ENCODE data around the gene ORMDL2. TPM values are rescaled to one million over a fixed set of nuclear protein-coding genes. Genes with fewer than 3 reads are reported as not detected.
"Not testable (repeated sequence)": the region's sequence is repeated elsewhere in the genome, so short reads cannot be mapped to it uniquely, and the experiment has no call there.

Gene ORMDL2
- total RNA-seq, 6 donors from 2014 or later, result 9.4 to 62.9 (median 20.2) TPM

- TF ChIP-seq CTCF (IDR thresholded peaks at IDR 0.05), result no peak
- TF ChIP-seq EP300 (IDR thresholded peaks at IDR 0.05), result no peak
- no peak for TF ChIP-seq POLR2A (IDR thresholded peaks at IDR 0.05)
- TF ChIP-seq POLR2AphosphoS5 (IDR thresholded peaks at IDR 0.05), result no peak
- ATAC-seq (ENCODE audit: low FRiP score in 2 of 2) (no peak), DNase-seq (no peak)
- H3K9me3 ChIP-seq, result peaks cover 0 to 7% (median 2%) of the 10 kb centered on the region in 4 donors
- H3K27me3 ChIP-seq, result no peaks in the 10 kb centered on the region
- no peaks in the 10 kb centered on the region for H3K4me1 ChIP-seq
- no peak overlapping the region for H3K27ac ChIP-seq
- WGBS, 2 donors, result 84 to 90% methylated on average over 2 of the region's 2 CpGs
- H3K36me3 ChIP-seq, result no peaks in the 10 kb centered on the region
- no peak overlapping the region for H3K4me3 ChIP-seq
Measured at GRCh38 chr12:55865327-55865726, 47.5 kb downstream of the ORMDL2 start.

- not testable (repeated sequence) for H3K36me3 ChIP-seq; H3K27ac ChIP-seq; H3K27me3 ChIP-seq; DNase-seq; H3K4me3 ChIP-seq; H3K9me3 ChIP-seq; H3K4me1 ChIP-seq; ATAC-seq (ENCODE audit: low FRiP score in 2 of 2)
- 88 to 94% methylated on average over 3 of the region's 3 CpGs for WGBS, 2 donors
Measured at GRCh38 chr12:55866454-55867004, 48.7 kb downstream of the ORMDL2 start.

Other genes starting within 250 kb of the ORMDL2 start
- not detected for gene OR2AP1, start 245.6 kb upstream of the ORMDL2 start, total RNA-seq
- not detected for gene OR10P1, start 181.1 kb upstream of the ORMDL2 start, total RNA-seq
- gene ITGA7, start 110.1 kb upstream of the ORMDL2 start, total RNA-seq, result 10 to 100 TPM in 3 of 6 donors, 1 to 10 TPM in 3; 4.6 to 30.4 (median 9.0) TPM
- gene BLOC1S1, start 102.0 kb upstream of the ORMDL2 start, total RNA-seq, result 100 to 1,000 TPM in 5 of 6 donors, 10 to 100 TPM in 1; 34.6 to 255 (median 139) TPM
- 10 to 100 TPM in 1 of 6 donors, 1 to 10 TPM in 5; 3.8 to 37.7 (median 5.6) TPM for gene RDH5, start 97.6 kb upstream of the ORMDL2 start, total RNA-seq
- 1,000 to 10,000 TPM in 3 of 6 donors, 100 to 1,000 TPM in 3; 399 to 1,448 (median 972) TPM for gene CD63, start 89.0 kb upstream of the ORMDL2 start, total RNA-seq
- 1 to 10 TPM; 1.0 to 6.8 (median 2.3) TPM for gene GDF11, start 74.9 kb upstream of the ORMDL2 start, total RNA-seq
- 10 to 100 TPM; 39.1 to 69.3 (median 54.9) TPM for gene SARNP, start 317 bp upstream of the ORMDL2 start, total RNA-seq
- 10 to 100 TPM; 22.0 to 40.3 (median 33.6) TPM for gene DNAJC14, start 11.5 kb downstream of the ORMDL2 start, total RNA-seq
- gene MMP19, start 24.9 kb downstream of the ORMDL2 start, total RNA-seq, result 100 to 1,000 TPM in 1 of 6 donors, 10 to 100 TPM in 5; 13.6 to 122 (median 42.3) TPM
- 10 to 100 TPM; 23.0 to 47.3 (median 32.8) TPM for gene PYM1, start 109.9 kb downstream of the ORMDL2 start, total RNA-seq
- 100 to 1,000 TPM in 1 of 6 donors, 10 to 100 TPM in 5; 16.7 to 251 (median 37.3) TPM for gene DGKA, start 113.1 kb downstream of the ORMDL2 start, total RNA-seq
- gene PMEL, start 148.0 kb downstream of the ORMDL2 start, total RNA-seq, result 10 to 100 TPM in 1 of 6 donors, 1 to 10 TPM in 4, under 1 TPM in 1; 0.91 to 45.1 (median 1.5) TPM
- 10 to 100 TPM; 11.7 to 27.9 (median 21.7) TPM for gene CDK2, start 148.8 kb downstream of the ORMDL2 start, total RNA-seq
- 100 to 1,000 TPM in 4 of 6 donors, 10 to 100 TPM in 2; 53.4 to 139 (median 116) TPM for gene RAB5B, start 156.0 kb downstream of the ORMDL2 start, total RNA-seq
- 10 to 100 TPM; 12.8 to 36.3 (median 21.9) TPM for gene SUOX, start 179.2 kb downstream of the ORMDL2 start, total RNA-seq
- 10 to 100 TPM in 1 of 6 donors, 1 to 10 TPM in 5; 5.6 to 23.0 (median 9.3) TPM for gene IKZF4, start 203.0 kb downstream of the ORMDL2 start, total RNA-seq
- 100 to 1,000 TPM in 3 of 6 donors, 10 to 100 TPM in 3; 15.3 to 570 (median 150) TPM for gene RPS26, start 223.9 kb downstream of the ORMDL2 start, total RNA-seq

Data from upper lobe of left lung (tissue), 6 donors.